ENCODE results near the gene USP47. TPM values are rescaled to one million over a fixed set of nuclear protein-coding genes. Genes with fewer than 3 reads are reported as not detected.

Gene USP47
- total RNA-seq, 1 experiment from 2014 or later: 45.9 TPM

- TF ChIP-seq EZH2 (IDR thresholded peaks at IDR 0.05; ENCODE audit: borderline replicate concordance, low read depth, low read length, poor library complexity, severe bottlenecking): no peak
- TF ChIP-seq, protein P1, sequence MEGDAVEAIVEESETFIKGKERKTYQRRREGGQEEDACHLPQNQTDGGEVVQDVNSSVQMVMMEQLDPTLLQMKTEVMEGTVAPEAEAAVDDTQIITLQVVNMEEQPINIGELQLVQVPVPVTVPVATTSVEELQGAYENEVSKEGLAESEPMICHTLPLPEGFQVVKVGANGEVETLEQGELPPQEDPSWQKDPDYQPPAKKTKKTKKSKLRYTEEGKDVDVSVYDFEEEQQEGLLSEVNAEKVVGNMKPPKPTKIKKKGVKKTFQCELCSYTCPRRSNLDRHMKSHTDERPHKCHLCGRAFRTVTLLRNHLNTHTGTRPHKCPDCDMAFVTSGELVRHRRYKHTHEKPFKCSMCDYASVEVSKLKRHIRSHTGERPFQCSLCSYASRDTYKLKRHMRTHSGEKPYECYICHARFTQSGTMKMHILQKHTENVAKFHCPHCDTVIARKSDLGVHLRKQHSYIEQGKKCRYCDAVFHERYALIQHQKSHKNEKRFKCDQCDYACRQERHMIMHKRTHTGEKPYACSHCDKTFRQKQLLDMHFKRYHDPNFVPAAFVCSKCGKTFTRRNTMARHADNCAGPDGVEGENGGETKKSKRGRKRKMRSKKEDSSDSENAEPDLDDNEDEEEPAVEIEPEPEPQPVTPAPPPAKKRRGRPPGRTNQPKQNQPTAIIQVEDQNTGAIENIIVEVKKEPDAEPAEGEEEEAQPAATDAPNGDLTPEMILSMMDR (conservative IDR thresholded peaks at IDR 0.05; ENCODE audit: low read depth, low read length): no peak
- ChIA-PET CTCF (no interaction called here), POLR2A (ENCODE audit: low non-redundant PET) (no interaction called here)
- Histone ChIP-seq H3K27ac (ENCODE audit: low read depth, low read length, poor library complexity, severe bottlenecking) (no peak overlapping the region), H3K4me3 (ENCODE audit: low read depth, low read length, poor library complexity, severe bottlenecking) (no peak overlapping the region), H3K4me1 (ENCODE audit: insufficient read depth, low read length, poor library complexity, severe bottlenecking) (no peaks in the 10 kb centered on the region), H3K36me3 (ENCODE audit: insufficient read depth, low read length, poor library complexity, severe bottlenecking) (no peaks in the 10 kb centered on the region), H3K9me3 (ENCODE audit: low read depth, low read length, poor library complexity, severe bottlenecking) (no peaks in the 10 kb centered on the region), H3K27me3 (replicated peaks; ENCODE audit: insufficient read depth, low read depth, low read length, poor library complexity) (no peaks in the 10 kb centered on the region)
- no peak for DNase-seq (ENCODE audit: low spot score)
- no TSS peak for BruUV-seq (replicated peaks)
- intact Hi-C loops (cut with micrococcal nuclease; ENCODE audit: unreplicated experiment): no loop called here
These were observed 25.1 kb upstream of the USP47 start for GRCh38 chr11:11816511-11817314.

DNA sequence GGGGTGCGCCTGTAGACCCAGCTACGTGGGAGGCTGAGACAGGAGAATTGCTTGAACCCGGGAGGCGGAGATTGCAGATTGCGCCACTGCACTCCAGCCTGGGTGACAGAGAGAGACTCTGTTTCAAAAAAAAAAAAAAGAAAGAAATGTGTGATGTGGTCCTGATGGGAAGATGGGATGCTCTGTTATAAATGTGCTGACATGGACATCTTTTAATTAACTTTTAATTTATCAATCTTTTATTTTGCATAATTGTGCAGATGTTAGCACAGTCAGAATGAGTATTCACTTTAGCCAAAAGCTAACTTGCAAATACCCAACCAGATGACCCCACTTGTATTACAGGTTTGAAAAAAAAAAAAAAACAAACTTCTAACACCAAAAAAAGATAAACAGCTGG is 23.8 kb upstream of the USP47 start:
- H3K4me3 ChIP-seq (ENCODE audit: low read depth, low read length, poor library complexity, severe bottlenecking): no peak overlapping the region
- no peak for TF ChIP-seq EZH2 (IDR thresholded peaks at IDR 0.05; ENCODE audit: borderline replicate concordance, low read depth, low read length, poor library complexity, severe bottlenecking)
- TF ChIP-seq, protein P1 (conservative IDR thresholded peaks at IDR 0.05; ENCODE audit: low read depth, low read length): no peak
- no peaks in the 10 kb centered on the region for H3K36me3 ChIP-seq (ENCODE audit: insufficient read depth, low read length, poor library complexity, severe bottlenecking)
- no peaks in the 10 kb centered on the region for H3K4me1 ChIP-seq (ENCODE audit: insufficient read depth, low read length, poor library complexity, severe bottlenecking)
- ChIA-PET POLR2A (ENCODE audit: low non-redundant PET) (interaction anchor here (0.6 kb wide), 1 partner anchor 235 kb away, joined by 8 read pairs; no protein-coding TSS in a partner anchor), CTCF (no interaction called here)
- no peaks in the 10 kb centered on the region for H3K9me3 ChIP-seq (ENCODE audit: low read depth, low read length, poor library complexity, severe bottlenecking)
- intact Hi-C loops (cut with micrococcal nuclease; ENCODE audit: unreplicated experiment): no loop called here
- H3K27ac ChIP-seq (ENCODE audit: low read depth, low read length, poor library complexity, severe bottlenecking): no peak overlapping the region
- no peak for DNase-seq (ENCODE audit: low spot score)
- no TSS peak for BruUV-seq (replicated peaks)
- no peaks in the 10 kb centered on the region for H3K27me3 ChIP-seq (replicated peaks; ENCODE audit: insufficient read depth, low read depth, low read length, poor library complexity)

DNA sequence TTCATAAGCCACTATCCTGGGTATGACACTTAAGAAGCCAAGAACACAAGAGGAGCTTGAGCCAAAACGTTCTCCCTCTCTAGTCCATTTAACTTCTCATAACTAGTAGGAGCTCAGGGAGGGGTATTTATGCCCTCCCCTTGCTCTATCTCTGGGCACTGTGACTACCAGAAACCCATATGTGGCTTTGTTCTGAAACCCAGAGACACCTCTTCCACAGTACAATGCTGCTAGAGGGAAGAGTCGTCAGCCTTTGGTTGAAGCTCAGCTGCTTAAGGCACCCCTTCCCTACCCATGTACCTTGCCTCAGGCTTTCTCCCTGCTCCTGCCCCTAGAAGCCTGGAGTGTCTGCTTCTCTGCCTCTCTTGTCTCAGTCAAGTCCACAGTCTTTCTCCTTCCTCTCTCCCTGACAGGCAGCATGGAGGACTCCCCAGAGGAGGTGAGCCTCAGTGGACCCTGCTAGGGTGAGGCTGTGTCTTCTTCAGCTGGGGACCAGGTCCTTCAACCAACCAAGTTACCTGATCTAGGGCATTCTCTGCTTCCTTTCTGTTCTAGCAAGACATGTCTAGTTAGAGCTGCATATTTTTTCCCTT is 23.1 kb upstream of the USP47 start:
- intact Hi-C loops (cut with micrococcal nuclease; ENCODE audit: unreplicated experiment): no loop called here
- Histone ChIP-seq H3K36me3 (ENCODE audit: insufficient read depth, low read length, poor library complexity, severe bottlenecking) (no peaks in the 10 kb centered on the region), H3K27ac (ENCODE audit: low read depth, low read length, poor library complexity, severe bottlenecking) (no peak overlapping the region), H3K4me3 (ENCODE audit: low read depth, low read length, poor library complexity, severe bottlenecking) (no peak overlapping the region), H3K9me3 (ENCODE audit: low read depth, low read length, poor library complexity, severe bottlenecking) (no peaks in the 10 kb centered on the region), H3K4me1 (ENCODE audit: insufficient read depth, low read length, poor library complexity, severe bottlenecking) (no peaks in the 10 kb centered on the region), H3K27me3 (replicated peaks; ENCODE audit: insufficient read depth, low read depth, low read length, poor library complexity) (no peaks in the 10 kb centered on the region)
- ChIA-PET CTCF (no interaction called here), POLR2A (ENCODE audit: low non-redundant PET) (interaction anchor here (0.6 kb wide), 1 partner anchor 234 kb away, joined by 8 read pairs; no protein-coding TSS in a partner anchor)
- TF ChIP-seq, protein P1 (conservative IDR thresholded peaks at IDR 0.05; ENCODE audit: low read depth, low read length): no peak
- no peak for DNase-seq (ENCODE audit: low spot score)
- BruUV-seq (replicated peaks): no TSS peak
